ENCODE data around the gene NOX3.
"Not testable (repeated sequence)": the region's sequence is repeated elsewhere in the genome, so short reads cannot be mapped to it uniquely, and the experiment has no call there.

Gene NOX3

GRCh38 chr6:155455766-155456165 lies at the start of gene NOX3:
Gene NOX3 (minus strand): TSS chr6:155455839. CDS start chr6:155455800, 39 bp downstream.
- DNase-seq, result no peak

GRCh38 chr6:155504848-155505607 lies 49.4 kb upstream of the NOX3 start:
- DNase-seq, result no peak

GRCh38 chr6:155502393-155502792 lies 46.8 kb upstream of the NOX3 start:
- DNase-seq, result no peak

GRCh38 chr6:155499574-155499973 lies 43.9 kb upstream of the NOX3 start:
- no peak for DNase-seq

GRCh38 chr6:155498370-155498769 lies 42.7 kb upstream of the NOX3 start:
- DNase-seq, result no peak

- DNase-seq, result no peak
Measured at GRCh38 chr6:155497273-155497672, 41.6 kb upstream of the NOX3 start.

- DNase-seq, result peak; percentile 57
Measured at GRCh38 chr6:155495011-155495768, 39.6 kb upstream of the NOX3 start.

- DNase-seq, result no peak
Measured at GRCh38 chr6:155493694-155494143, 38.1 kb upstream of the NOX3 start.

GRCh38 chr6:155493026-155493693 lies 37.5 kb upstream of the NOX3 start:
- DNase-seq, result no peak

GRCh38 chr6:155492061-155492735 lies 36.6 kb upstream of the NOX3 start:
- no peak for DNase-seq

- DNase-seq, result no peak
Measured at GRCh38 chr6:155491421-155491820, 35.8 kb upstream of the NOX3 start.

GRCh38 chr6:155488197-155488596 lies 32.6 kb upstream of the NOX3 start:
- DNase-seq, result not testable (repeated sequence)

GRCh38 chr6:155487371-155488130 lies 31.9 kb upstream of the NOX3 start:
- DNase-seq, result no peak

- DNase-seq, result no peak
Measured at GRCh38 chr6:155486721-155487294, 31.2 kb upstream of the NOX3 start.

GRCh38 chr6:155485756-155486155 lies 30.1 kb upstream of the NOX3 start:
- no peak for DNase-seq

- DNase-seq, result no peak
Measured at GRCh38 chr6:155483858-155484257, 28.2 kb upstream of the NOX3 start.

- no peak for DNase-seq
Measured at GRCh38 chr6:155481215-155481614, 25.6 kb upstream of the NOX3 start.

GRCh38 chr6:155473741-155474140 lies 18.1 kb upstream of the NOX3 start:
- DNase-seq, result no peak

- DNase-seq, result no peak
Measured at GRCh38 chr6:155472886-155473285, 17.2 kb upstream of the NOX3 start.

GRCh38 chr6:155470979-155471616 lies 15.5 kb upstream of the NOX3 start:
- not testable (repeated sequence) for DNase-seq

- DNase-seq, result not testable (repeated sequence)
Measured at GRCh38 chr6:155468543-155468942, 12.9 kb upstream of the NOX3 start.

Data from retina (tissue), 1 donor.